ENCODE results near the gene NPR3. TPM values are rescaled to one million over a fixed set of nuclear protein-coding genes. Genes with fewer than 3 reads are reported as not detected.

Gene NPR3
- total and polyA plus RNA-seq, 2 experiments from 2014 or later = 0.07 to 0.15 TPM

DNA sequence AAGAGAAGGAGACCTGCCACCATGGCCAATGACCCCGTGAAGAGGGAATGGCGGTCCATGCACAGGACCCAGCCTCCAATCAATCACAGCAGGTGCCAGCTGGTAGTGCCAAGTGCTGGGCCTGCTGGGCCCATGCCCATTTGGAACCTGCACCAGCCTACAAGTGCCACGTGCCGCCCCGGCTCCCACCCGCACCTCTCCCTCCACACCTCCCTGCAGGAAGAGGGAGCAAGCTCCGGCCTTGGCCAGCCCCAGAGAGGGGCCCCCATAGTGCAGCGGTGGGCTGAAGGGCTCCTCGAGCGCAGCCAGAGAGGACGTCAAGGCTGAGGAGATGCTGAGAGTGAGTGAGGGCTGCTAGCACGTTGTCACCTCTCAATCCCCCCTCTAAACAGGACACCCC, 37.8 kb upstream of the NPR3 start:
- Histone ChIP-seq H2AFZ (no peak overlapping the region), H3K4me3 (no peak overlapping the region), H3K9me2 (ENCODE audit: insufficient read depth) (no peaks in the 10 kb centered on the region), H3K27me3 (ENCODE audit: insufficient read depth) (no peaks in the 10 kb centered on the region), H3K4me2 (no peak overlapping the region), H3K27ac (ENCODE audit: low read depth) (no peak overlapping the region), H4K20me1 (replicated peaks; ENCODE audit: insufficient read depth) (no peaks in the 10 kb centered on the region), H3K4me1 (ENCODE audit: insufficient read depth) (no peaks in the 10 kb centered on the region), H3F3A (replicated peaks; ENCODE audit: low read depth) (no peaks in the 10 kb centered on the region), H3K79me2 (replicated peaks; ENCODE audit: insufficient read depth) (no peaks in the 10 kb centered on the region), H3K36me3 (ENCODE audit: insufficient read depth) (peaks cover 8% of the 10 kb centered on the region)
- no peak for ATAC-seq
- H3K4me3 Mint-ChIP-seq = no peak overlapping the region
- TF ChIP-seq, protein P1, sequence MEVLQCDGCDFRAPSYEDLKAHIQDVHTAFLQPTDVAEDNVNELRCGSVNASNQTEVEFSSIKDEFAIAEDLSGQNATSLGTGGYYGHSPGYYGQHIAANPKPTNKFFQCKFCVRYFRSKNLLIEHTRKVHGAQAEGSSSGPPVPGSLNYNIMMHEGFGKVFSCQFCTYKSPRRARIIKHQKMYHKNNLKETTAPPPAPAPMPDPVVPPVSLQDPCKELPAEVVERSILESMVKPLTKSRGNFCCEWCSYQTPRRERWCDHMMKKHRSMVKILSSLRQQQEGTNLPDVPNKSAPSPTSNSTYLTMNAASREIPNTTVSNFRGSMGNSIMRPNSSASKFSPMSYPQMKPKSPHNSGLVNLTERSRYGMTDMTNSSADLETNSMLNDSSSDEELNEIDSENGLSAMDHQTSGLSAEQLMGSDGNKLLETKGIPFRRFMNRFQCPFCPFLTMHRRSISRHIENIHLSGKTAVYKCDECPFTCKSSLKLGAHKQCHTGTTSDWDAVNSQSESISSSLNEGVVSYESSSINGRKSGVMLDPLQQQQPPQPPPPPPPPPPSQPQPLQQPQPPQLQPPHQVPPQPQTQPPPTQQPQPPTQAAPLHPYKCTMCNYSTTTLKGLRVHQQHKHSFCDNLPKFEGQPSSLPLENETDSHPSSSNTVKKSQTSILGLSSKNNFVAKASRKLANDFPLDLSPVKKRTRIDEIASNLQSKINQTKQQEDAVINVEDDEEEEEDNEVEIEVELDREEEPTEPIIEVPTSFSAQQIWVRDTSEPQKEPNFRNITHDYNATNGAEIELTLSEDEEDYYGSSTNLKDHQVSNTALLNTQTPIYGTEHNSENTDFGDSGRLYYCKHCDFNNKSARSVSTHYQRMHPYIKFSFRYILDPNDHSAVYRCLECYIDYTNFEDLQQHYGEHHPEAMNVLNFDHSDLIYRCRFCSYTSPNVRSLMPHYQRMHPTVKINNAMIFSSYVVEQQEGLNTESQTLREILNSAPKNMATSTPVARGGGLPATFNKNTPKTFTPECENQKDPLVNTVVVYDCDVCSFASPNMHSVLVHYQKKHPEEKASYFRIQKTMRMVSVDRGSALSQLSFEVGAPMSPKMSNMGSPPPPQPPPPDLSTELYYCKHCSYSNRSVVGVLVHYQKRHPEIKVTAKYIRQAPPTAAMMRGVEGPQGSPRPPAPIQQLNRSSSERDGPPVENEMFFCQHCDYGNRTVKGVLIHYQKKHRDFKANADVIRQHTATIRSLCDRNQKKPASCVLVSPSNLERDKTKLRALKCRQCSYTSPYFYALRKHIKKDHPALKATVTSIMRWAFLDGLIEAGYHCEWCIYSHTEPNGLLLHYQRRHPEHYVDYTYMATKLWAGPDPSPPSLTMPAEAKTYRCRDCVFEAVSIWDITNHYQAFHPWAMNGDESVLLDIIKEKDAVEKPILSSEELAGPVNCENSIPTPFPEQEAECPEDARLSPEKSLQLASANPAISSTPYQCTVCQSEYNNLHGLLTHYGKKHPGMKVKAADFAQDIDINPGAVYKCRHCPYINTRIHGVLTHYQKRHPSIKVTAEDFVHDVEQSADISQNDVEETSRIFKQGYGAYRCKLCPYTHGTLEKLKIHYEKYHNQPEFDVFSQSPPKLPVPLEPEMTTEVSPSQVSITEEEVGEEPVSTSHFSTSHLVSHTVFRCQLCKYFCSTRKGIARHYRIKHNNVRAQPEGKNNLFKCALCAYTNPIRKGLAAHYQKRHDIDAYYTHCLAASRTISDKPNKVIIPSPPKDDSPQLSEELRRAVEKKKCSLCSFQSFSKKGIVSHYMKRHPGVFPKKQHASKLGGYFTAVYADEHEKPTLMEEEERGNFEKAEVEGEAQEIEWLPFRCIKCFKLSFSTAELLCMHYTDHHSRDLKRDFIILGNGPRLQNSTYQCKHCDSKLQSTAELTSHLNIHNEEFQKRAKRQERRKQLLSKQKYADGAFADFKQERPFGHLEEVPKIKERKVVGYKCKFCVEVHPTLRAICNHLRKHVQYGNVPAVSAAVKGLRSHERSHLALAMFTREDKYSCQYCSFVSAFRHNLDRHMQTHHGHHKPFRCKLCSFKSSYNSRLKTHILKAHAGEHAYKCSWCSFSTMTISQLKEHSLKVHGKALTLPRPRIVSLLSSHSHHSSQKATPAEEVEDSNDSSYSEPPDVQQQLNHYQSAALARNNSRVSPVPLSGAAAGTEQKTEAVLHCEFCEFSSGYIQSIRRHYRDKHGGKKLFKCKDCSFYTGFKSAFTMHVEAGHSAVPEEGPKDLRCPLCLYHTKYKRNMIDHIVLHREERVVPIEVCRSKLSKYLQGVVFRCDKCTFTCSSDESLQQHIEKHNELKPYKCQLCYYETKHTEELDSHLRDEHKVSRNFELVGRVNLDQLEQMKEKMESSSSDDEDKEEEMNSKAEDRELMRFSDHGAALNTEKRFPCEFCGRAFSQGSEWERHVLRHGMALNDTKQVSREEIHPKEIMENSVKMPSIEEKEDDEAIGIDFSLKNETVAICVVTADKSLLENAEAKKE (CRISPR knock-in tag; IDR thresholded peaks at IDR 0.05) = no peak
- TF ChIP-seq NANOG (IDR thresholded peaks at IDR 0.05; ENCODE audit: borderline replicate concordance) = no peak
- no peak for TF ChIP-seq STAT1 (IDR thresholded peaks at IDR 0.05; ENCODE audit: unreplicated experiment)
- no peaks in the 10 kb centered on the region for H3K4me1 Mint-ChIP-seq
- H3K27ac Mint-ChIP-seq = no peak overlapping the region
- H3K9me3 Mint-ChIP-seq = peaks cover 49% of the 10 kb centered on the region
- peaks cover 1% of the 10 kb centered on the region for H3K27me3 Mint-ChIP-seq (ENCODE audit: insufficient read depth, low read depth, poor library complexity)
- H3K36me3 Mint-ChIP-seq (ENCODE audit: low read depth) = peaks cover 21% of the 10 kb centered on the region
- no peak for DNase-seq (ENCODE audit: low spot score)

DNA sequence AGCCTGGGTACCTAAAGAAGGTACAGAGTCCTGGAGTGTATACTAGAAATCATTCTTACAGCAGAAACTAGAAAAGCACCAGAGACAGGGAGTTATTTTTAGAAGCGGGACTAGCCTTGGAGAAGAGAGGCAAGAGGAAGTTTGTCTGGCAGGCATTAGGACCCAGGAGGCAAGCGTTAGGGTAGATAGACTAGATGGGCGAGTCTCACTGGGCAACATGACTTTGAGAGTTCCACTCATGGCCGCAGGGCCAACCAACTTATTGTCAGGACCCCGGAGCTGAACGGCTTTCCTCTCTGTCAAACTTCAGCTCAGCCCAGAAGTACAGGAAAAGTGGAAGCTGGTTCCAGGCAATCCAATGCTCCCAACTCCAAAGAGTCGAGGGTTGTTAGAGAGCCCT, 34.1 kb upstream of the NPR3 start:
- H3K4me3 Mint-ChIP-seq = no peak overlapping the region
- H3K4me2 ChIP-seq = no peak overlapping the region
- peaks cover 5% of the 10 kb centered on the region; the same call in 1 of the 2 replicates for H3K36me3 ChIP-seq (ENCODE audit: insufficient read depth)
- H3K4me1 Mint-ChIP-seq = peaks cover 9% of the 10 kb centered on the region
- no peaks in the 10 kb centered on the region for H3F3A ChIP-seq (replicated peaks; ENCODE audit: low read depth)
- H3K79me2 ChIP-seq (replicated peaks; ENCODE audit: insufficient read depth) = no peaks in the 10 kb centered on the region
- H4K20me1 ChIP-seq (replicated peaks; ENCODE audit: insufficient read depth) = no peaks in the 10 kb centered on the region
- H3K4me1 ChIP-seq (ENCODE audit: insufficient read depth) = no peaks in the 10 kb centered on the region; the same call in 1 of the 2 replicates
- no peak overlapping the region for H3K27ac ChIP-seq (ENCODE audit: low read depth)
- H3K36me3 Mint-ChIP-seq (ENCODE audit: low read depth) = peaks cover 15% of the 10 kb centered on the region
- no peak for ATAC-seq
- TF ChIP-seq POLR2AphosphoS5 (IDR thresholded peaks at IDR 0.05; ENCODE audit: low read depth) (no peak), JUNB (IDR thresholded peaks at IDR 0.05; ENCODE audit: unreplicated experiment) (no peak)
- TF ChIP-seq, protein P2, sequence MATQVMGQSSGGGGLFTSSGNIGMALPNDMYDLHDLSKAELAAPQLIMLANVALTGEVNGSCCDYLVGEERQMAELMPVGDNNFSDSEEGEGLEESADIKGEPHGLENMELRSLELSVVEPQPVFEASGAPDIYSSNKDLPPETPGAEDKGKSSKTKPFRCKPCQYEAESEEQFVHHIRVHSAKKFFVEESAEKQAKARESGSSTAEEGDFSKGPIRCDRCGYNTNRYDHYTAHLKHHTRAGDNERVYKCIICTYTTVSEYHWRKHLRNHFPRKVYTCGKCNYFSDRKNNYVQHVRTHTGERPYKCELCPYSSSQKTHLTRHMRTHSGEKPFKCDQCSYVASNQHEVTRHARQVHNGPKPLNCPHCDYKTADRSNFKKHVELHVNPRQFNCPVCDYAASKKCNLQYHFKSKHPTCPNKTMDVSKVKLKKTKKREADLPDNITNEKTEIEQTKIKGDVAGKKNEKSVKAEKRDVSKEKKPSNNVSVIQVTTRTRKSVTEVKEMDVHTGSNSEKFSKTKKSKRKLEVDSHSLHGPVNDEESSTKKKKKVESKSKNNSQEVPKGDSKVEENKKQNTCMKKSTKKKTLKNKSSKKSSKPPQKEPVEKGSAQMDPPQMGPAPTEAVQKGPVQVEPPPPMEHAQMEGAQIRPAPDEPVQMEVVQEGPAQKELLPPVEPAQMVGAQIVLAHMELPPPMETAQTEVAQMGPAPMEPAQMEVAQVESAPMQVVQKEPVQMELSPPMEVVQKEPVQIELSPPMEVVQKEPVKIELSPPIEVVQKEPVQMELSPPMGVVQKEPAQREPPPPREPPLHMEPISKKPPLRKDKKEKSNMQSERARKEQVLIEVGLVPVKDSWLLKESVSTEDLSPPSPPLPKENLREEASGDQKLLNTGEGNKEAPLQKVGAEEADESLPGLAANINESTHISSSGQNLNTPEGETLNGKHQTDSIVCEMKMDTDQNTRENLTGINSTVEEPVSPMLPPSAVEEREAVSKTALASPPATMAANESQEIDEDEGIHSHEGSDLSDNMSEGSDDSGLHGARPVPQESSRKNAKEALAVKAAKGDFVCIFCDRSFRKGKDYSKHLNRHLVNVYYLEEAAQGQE (IDR thresholded peaks at IDR 0.05; ENCODE audit: unreplicated experiment) = no peak
- no peak overlapping the region for H3K4me3 ChIP-seq
- no peaks in the 10 kb centered on the region for H3K27me3 ChIP-seq (ENCODE audit: insufficient read depth)
- peaks cover 1% of the 10 kb centered on the region for H3K27me3 Mint-ChIP-seq (ENCODE audit: insufficient read depth, low read depth, poor library complexity)
- no peak overlapping the region for H3K27ac Mint-ChIP-seq
- H2AFZ ChIP-seq = no peak overlapping the region
- DNase-seq (ENCODE audit: low spot score) = peak; percentile 6
- H3K9me2 ChIP-seq (ENCODE audit: insufficient read depth) = peaks cover 17% of the 10 kb centered on the region
- peaks cover 24% of the 10 kb centered on the region for H3K9me3 Mint-ChIP-seq

All from GM23338 (cell line).